Mammary epithelial cell (primary cell): ENCODE measurements around the gene GALNT5.

Experiments used
- EZH2 ChIP-seq: IDR thresholded peaks from 2 replicates; pipeline ENCODE4 v1.6.1; 2012; ENCODE audit warnings: low read length, inconsistent platforms, borderline replicate concordance
- TF ChIP-seq, protein P1 (sequence below), 2 donors: IDR thresholded peaks in 1 of 2; conservative IDR thresholded peaks in 1 of 2; 2 replicates each; pipeline ENCODE4 v1.5.1; 2011 to 2012; ENCODE audit warnings: inconsistent platforms in 2 of 2, low read length in 2 of 2, mild to moderate bottlenecking in 2 of 2, control low read depth in 1 of 2, low read depth in 1 of 2; ENCODE audit not compliant: insufficient read depth in 1 of 2; ENCODE audit errors: extremely low read depth in 1 of 2

DNA sequence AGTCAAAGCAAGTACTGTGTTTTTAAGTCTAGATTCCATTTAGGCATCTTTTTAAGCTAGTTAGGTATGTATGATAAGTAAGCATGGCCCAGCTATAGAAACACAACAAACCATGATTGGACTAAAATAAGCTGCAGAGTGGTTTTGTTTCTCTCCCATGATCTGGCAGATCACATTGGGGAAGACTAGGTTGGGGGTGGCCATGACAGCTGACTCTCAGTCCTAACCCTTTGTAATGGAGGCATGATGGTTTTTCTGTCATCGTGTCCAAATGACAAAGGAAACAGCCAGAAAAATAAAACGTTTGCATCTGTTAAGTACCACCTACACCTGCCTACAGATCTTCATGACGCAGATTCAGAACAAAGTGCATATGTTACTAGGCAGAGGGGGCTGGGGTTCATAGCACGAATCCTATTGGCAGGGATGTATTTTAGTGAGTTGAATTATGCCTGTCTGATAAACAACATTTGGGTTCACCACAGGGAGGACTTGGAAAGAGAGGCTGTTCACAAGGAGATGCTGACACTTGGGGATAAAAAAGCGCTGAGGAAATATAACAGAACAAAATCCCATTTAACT, 33.8 kb upstream of the GALNT5 start:
- TF ChIP-seq, protein P1, sequence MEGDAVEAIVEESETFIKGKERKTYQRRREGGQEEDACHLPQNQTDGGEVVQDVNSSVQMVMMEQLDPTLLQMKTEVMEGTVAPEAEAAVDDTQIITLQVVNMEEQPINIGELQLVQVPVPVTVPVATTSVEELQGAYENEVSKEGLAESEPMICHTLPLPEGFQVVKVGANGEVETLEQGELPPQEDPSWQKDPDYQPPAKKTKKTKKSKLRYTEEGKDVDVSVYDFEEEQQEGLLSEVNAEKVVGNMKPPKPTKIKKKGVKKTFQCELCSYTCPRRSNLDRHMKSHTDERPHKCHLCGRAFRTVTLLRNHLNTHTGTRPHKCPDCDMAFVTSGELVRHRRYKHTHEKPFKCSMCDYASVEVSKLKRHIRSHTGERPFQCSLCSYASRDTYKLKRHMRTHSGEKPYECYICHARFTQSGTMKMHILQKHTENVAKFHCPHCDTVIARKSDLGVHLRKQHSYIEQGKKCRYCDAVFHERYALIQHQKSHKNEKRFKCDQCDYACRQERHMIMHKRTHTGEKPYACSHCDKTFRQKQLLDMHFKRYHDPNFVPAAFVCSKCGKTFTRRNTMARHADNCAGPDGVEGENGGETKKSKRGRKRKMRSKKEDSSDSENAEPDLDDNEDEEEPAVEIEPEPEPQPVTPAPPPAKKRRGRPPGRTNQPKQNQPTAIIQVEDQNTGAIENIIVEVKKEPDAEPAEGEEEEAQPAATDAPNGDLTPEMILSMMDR (conservative IDR thresholded peaks at IDR 0.05 in 1 of 2, IDR thresholded peaks at IDR 0.05 in 1 of 2; ENCODE audit: extremely low read depth in 1 of 2, insufficient read depth in 1 of 2, low read depth in 1 of 2, low read length in 2 of 2): no peak
- TF ChIP-seq EZH2: no peak
